ENCODE measurements around the gene AGMAT. TPM values are rescaled to one million over a fixed set of nuclear protein-coding genes. Genes with fewer than 3 reads are reported as not detected.

Gene AGMAT
- total RNA-seq, 1 donor from 2014 or later, result 5.4 TPM

Other genes starting within 250 kb of the AGMAT start
- gene EFHD2, start 175.2 kb downstream of the AGMAT start, total RNA-seq (ENCODE audit: low replicate concordance), result 19.5 TPM in 2 replicates
- gene CTRC, start 146.6 kb downstream of the AGMAT start, total RNA-seq (ENCODE audit: low replicate concordance), result not detected in 2 replicates
- gene CELA2A, start 128.3 kb downstream of the AGMAT start, total RNA-seq (ENCODE audit: low replicate concordance), result 0.67 and 3.5 TPM in 2 replicates
- gene CELA2B, start 108.9 kb downstream of the AGMAT start, total RNA-seq (ENCODE audit: low replicate concordance), result not detected in 2 replicates
- 13.1 and 13.5 TPM in 2 replicates for gene CASP9, start 60.8 kb downstream of the AGMAT start, total RNA-seq (ENCODE audit: low replicate concordance)
- 23.7 and 26.3 TPM in 2 replicates for gene DNAJC16, start 58.2 kb downstream of the AGMAT start, total RNA-seq (ENCODE audit: low replicate concordance)
- gene DDI2, start 32.4 kb upstream of the AGMAT start, total RNA-seq (ENCODE audit: low replicate concordance), result 38.7 and 53.9 TPM in 2 replicates
- gene PLEKHM2, start 99.3 kb upstream of the AGMAT start, total RNA-seq (ENCODE audit: low replicate concordance), result 54.9 and 57.5 TPM in 2 replicates
- 2.4 and 3.8 TPM in 2 replicates for gene SLC25A34, start 151.2 kb upstream of the AGMAT start, total RNA-seq (ENCODE audit: low replicate concordance)
- gene TMEM82, start 157.4 kb upstream of the AGMAT start, total RNA-seq (ENCODE audit: low replicate concordance), result 1.1 TPM in 2 replicates
- 78.3 and 182 TPM in 2 replicates for gene FBLIM1, start 173.7 kb upstream of the AGMAT start, total RNA-seq (ENCODE audit: low replicate concordance)
- 2.1 and 2.3 TPM in 2 replicates for gene UQCRHL, start 222.6 kb upstream of the AGMAT start, total RNA-seq (ENCODE audit: low replicate concordance)

Data from type B pancreatic cell (in vitro differentiated cells).